Measurements from ENCODE around the gene PRKAR1B. TPM values are rescaled to one million over a fixed set of nuclear protein-coding genes. Genes with fewer than 3 reads are reported as not detected.
A peak's percentile ranks its signal among the peaks of the same experiment; 100 is the strongest.

The PRKAR1B gene
- total and polyA plus RNA-seq, 10 of the 15 experiments (the other 5 are each of a cell fraction or from before 2014, with no cell fraction given): 1.4 to 45.6 (median 19.3) TPM

- TF ChIP-seq ZNF687 (IDR thresholded peaks at IDR 0.05) (no peak), STAT3 (IDR thresholded peaks at IDR 0.05; ENCODE audit: low read depth, low read length) (no peak), RUNX3 (IDR thresholded peaks at IDR 0.05; ENCODE audit: low read length) (peak; percentile 31; the same call in 1 of the 2 replicates), DPF2 (IDR thresholded peaks at IDR 0.05) (peak; percentile 56), ZNF384 (IDR thresholded peaks at IDR 0.05; ENCODE audit: borderline replicate concordance, low read depth, low read length) (no peak), RBBP5 (conservative IDR thresholded peaks at IDR 0.05) (no peak), SIN3A (IDR thresholded peaks at IDR 0.05; ENCODE audit: low read depth, low read length) (no peak), PAX8 (IDR thresholded peaks at IDR 0.05) (no peak), MYB (IDR thresholded peaks at IDR 0.05; ENCODE audit: borderline replicate concordance, low read depth, low read length) (no peak), KLF5 (IDR thresholded peaks at IDR 0.05; ENCODE audit: partially characterized antibody) (no peak), MAX (IDR thresholded peaks at IDR 0.05; ENCODE audit: low read depth, low read length) (no peak), MTA2 (IDR thresholded peaks at IDR 0.05; ENCODE audit: low read depth) (peak; percentile 76; the same call in 1 of the 2 replicates), NRF1 (conservative IDR thresholded peaks at IDR 0.05; ENCODE audit: low read depth, low read length) (no peak), POLR2A (IDR thresholded peaks at IDR 0.05; ENCODE audit: low read depth, low read length) (no peak), SMAD5 (IDR thresholded peaks at IDR 0.05; ENCODE audit: low read depth) (no peak), ATF7 (IDR thresholded peaks at IDR 0.05; ENCODE audit: low read depth) (peak; percentile 53), ESRRA (IDR thresholded peaks at IDR 0.05; ENCODE audit: low read length) (no peak), ZNF24 (IDR thresholded peaks at IDR 0.05) (no peak), TCF12 (IDR thresholded peaks at IDR 0.05; ENCODE audit: low read depth, low read length) (no peak), GATAD2B (conservative IDR thresholded peaks at IDR 0.05; ENCODE audit: low read depth) (peak; percentile 53; the same call in 1 of the 2 replicates), ZBTB11 (CRISPR knock-in tag; IDR thresholded peaks at IDR 0.05) (no peak), TARDBP (IDR thresholded peaks at IDR 0.05; ENCODE audit: borderline replicate concordance) (no peak), CHD1 (IDR thresholded peaks at IDR 0.05; ENCODE audit: low read depth, low read length) (no peak), SMARCA5 (IDR thresholded peaks at IDR 0.05) (no peak), ATF3 (IDR thresholded peaks at IDR 0.05; ENCODE audit: borderline replicate concordance, extremely low read depth, low read depth, low read length) (no peak), POLR2AphosphoS5 (IDR thresholded peaks at IDR 0.05; ENCODE audit: low read length) (no peak)
Measured at GRCh38 chr7:531777-532176, 195.3 kb downstream of the PRKAR1B start (continued).

All from GM12878 (cell line).